Measurements from ENCODE around the gene AFAP1L1. TPM values are rescaled to one million over a fixed set of nuclear protein-coding genes. Genes with fewer than 3 reads are reported as not detected.
A peak's percentile ranks its signal among the peaks of the same experiment; 100 is the strongest.

AFAP1L1 gene
- total and polyA plus RNA-seq, 9 of the 15 experiments (the other 6 are each of a cell fraction or from before 2014, with no cell fraction given) = 0.01 to 0.12 (median 0.03) TPM; not detected in 4

DNA sequence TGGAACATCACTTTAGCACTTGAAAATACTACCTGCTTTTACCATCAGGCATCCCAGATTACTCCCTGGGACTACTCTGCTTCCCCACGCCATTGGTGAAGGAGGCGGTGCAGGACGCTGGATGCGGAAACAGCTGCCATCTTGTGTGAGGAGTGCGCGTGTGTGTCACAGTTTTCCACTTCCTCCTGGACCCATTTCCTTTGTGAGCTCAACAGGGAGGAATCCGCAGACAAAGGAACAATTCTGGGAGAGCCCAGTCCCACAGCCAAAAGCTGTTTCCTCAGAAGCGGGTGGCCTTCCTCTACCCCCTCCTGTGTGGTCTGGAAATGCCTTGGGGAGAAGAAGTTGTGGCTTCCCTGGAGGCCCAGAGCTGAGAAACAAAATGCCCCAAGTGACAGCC is 16.8 kb downstream of the AFAP1L1 start (continued):
- TF ChIP-seq PRDM10 (IDR thresholded peaks at IDR 0.05; ENCODE audit: partially characterized antibody) (no peak), ATF4 (CRISPR knock-in tag; IDR thresholded peaks at IDR 0.05) (no peak), GABPA (tag; conservative IDR thresholded peaks at IDR 0.05; ENCODE audit: low read depth) (peak; percentile 80), BRF1 (IDR thresholded peaks at IDR 0.05; ENCODE audit: borderline replicate concordance, extremely low read depth, insufficient read length) (no peak)

- Histone ChIP-seq H3K4me1 (replicated peaks in 1 of 2; ENCODE audit: control insufficient read depth in 2 of 2, insufficient read depth in 2 of 2, low read length in 2 of 2) (no peaks in the 10 kb centered on the region), H3K9me3 (replicated peaks; ENCODE audit: control insufficient read depth, insufficient read depth, low read depth, low read length) (no peaks in the 10 kb centered on the region), H3K9ac (ENCODE audit: insufficient read depth in 1 of 2, low read depth in 2 of 2, low read length in 2 of 2) (no peak overlapping the region), H3K4me2 (ENCODE audit: insufficient read depth, low read length) (no peak overlapping the region), H3K4me3 (no peak overlapping the region), H3K27ac (ENCODE audit: extremely low read depth, low read depth, low read length) (no peak overlapping the region), H3K9me1 (ENCODE audit: control insufficient read depth, insufficient read depth, low read length) (no peaks in the 10 kb centered on the region), H2AFZ (ENCODE audit: low read depth, low read length) (no peak overlapping the region), H3K27me3 (ENCODE audit: control insufficient read depth in 2 of 2, insufficient read depth in 2 of 2, low read length in 2 of 2) (peaks cover 25 to 48% of the 10 kb centered on the region in 2 experiments), H3K79me2 (ENCODE audit: control insufficient read depth, insufficient read depth, low read length) (no peaks in the 10 kb centered on the region), H4K20me1 (replicated peaks; ENCODE audit: control insufficient read depth, insufficient read depth, low read length) (no peaks in the 10 kb centered on the region), H3K36me3 (ENCODE audit: control insufficient read depth, insufficient read depth, low read length) (no peaks in the 10 kb centered on the region)
- CTCF ChIA-PET (ENCODE audit: low intra/inter-chr PET ratio) = no interaction called here
- no peak for DNase-seq (ENCODE audit: extremely low read depth in 1 of 4, low spot score in 3 of 4)
- no TSS peak for BruUV-seq (replicated peaks)
- POLR2A ChIA-PET = interaction anchor here (1.0 kb wide), 1 partner anchor 9 kb away, joined by 3 read pairs; no protein-coding TSS in a partner anchor
- intact Hi-C loops (cut with micrococcal nuclease) = no loop called here
- in situ Hi-C loops (cut with MboI) = no loop called here
- whole genome bisulfite sequencing (ENCODE audit: insufficient coverage, low coverage, missing lambda C conversion rate) = 6% methylated on average over 5 of the region's 7 CpGs
- no peak for ATAC-seq
- FAIRE-seq = no peak
- no peak for TF ChIP-seq HEY1 (CRISPR knock-in tag; IDR thresholded peaks at IDR 0.05; ENCODE audit: borderline replicate concordance)
- TF ChIP-seq, protein P1, sequence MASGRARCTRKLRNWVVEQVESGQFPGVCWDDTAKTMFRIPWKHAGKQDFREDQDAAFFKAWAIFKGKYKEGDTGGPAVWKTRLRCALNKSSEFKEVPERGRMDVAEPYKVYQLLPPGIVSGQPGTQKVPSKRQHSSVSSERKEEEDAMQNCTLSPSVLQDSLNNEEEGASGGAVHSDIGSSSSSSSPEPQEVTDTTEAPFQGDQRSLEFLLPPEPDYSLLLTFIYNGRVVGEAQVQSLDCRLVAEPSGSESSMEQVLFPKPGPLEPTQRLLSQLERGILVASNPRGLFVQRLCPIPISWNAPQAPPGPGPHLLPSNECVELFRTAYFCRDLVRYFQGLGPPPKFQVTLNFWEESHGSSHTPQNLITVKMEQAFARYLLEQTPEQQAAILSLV (tag; IDR thresholded peaks at IDR 0.05) = no peak
- TF ChIP-seq SRF (CRISPR knock-in tag; IDR thresholded peaks at IDR 0.05) = no peak
- TF ChIP-seq HMG20A (CRISPR knock-in tag; conservative IDR thresholded peaks at IDR 0.05) = no peak
- TF ChIP-seq, protein P2, sequence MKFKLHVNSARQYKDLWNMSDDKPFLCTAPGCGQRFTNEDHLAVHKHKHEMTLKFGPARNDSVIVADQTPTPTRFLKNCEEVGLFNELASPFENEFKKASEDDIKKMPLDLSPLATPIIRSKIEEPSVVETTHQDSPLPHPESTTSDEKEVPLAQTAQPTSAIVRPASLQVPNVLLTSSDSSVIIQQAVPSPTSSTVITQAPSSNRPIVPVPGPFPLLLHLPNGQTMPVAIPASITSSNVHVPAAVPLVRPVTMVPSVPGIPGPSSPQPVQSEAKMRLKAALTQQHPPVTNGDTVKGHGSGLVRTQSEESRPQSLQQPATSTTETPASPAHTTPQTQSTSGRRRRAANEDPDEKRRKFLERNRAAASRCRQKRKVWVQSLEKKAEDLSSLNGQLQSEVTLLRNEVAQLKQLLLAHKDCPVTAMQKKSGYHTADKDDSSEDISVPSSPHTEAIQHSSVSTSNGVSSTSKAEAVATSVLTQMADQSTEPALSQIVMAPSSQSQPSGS (CRISPR knock-in tag; IDR thresholded peaks at IDR 0.05) = no peak
- TF ChIP-seq ATF6 (CRISPR knock-in tag; IDR thresholded peaks at IDR 0.05) = no peak
- no peak for TF ChIP-seq ZNF79 (CRISPR knock-in tag; IDR thresholded peaks at IDR 0.05; ENCODE audit: low read depth)
These were observed 17.6 kb downstream of the AFAP1L1 start for GRCh38 chr5:149289301-149289700.

All from K562 (cell line).